ENCODE data around the gene SERPINF2.

The SERPINF2 gene

GRCh38 chr17:1774390-1775176, 31.9 kb downstream of the SERPINF2 start:
- no peak for DNase-seq
- no peaks in the 10 kb centered on the region for H3K27me3 Mint-ChIP-seq
- H3K9me3 Mint-ChIP-seq: no peaks in the 10 kb centered on the region
- peak overlapping the region; percentile 29 for H3K27ac Mint-ChIP-seq
- peaks cover 42% of the 10 kb centered on the region for H3K36me3 Mint-ChIP-seq (ENCODE audit: low read depth)
- H3K4me1 Mint-ChIP-seq (ENCODE audit: low read depth): peaks cover 14% of the 10 kb centered on the region
- H3K4me3 Mint-ChIP-seq: no peak overlapping the region

- Mint-ChIP-seq H3K27me3 (no peaks in the 10 kb centered on the region), H3K36me3 (ENCODE audit: low read depth) (peaks cover 56% of the 10 kb centered on the region), H3K9me3 (no peaks in the 10 kb centered on the region), H3K27ac (no peak overlapping the region), H3K4me3 (no peak overlapping the region), H3K4me1 (ENCODE audit: low read depth) (peaks cover 4% of the 10 kb centered on the region)
- DNase-seq: no peak
Measured at GRCh38 chr17:1776328-1776727, 33.7 kb downstream of the SERPINF2 start.

DNA sequence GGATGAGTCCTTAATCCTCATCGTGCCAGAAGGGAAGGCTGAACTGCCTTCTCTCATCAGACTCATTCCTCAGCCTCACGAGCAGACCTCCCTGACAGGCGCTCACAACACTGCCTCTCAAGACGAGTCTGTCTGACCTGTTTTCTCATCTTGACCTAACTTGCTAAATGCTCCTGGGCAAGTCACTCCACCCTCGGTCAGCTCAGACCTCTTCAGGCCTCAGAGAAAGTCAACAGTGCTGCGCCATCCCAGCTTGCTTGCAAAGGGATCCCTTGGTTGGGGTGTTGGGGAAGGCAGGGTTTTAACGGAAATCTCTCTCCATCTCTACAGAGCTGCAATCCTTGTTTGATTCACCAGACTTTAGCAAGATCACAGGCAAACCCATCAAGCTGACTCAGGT, 34.2 kb downstream of the SERPINF2 start:
- no peaks in the 10 kb centered on the region for H3K9me3 Mint-ChIP-seq
- no peak overlapping the region for H3K27ac Mint-ChIP-seq
- H3K36me3 Mint-ChIP-seq (ENCODE audit: low read depth): peaks cover 61% of the 10 kb centered on the region

DNA sequence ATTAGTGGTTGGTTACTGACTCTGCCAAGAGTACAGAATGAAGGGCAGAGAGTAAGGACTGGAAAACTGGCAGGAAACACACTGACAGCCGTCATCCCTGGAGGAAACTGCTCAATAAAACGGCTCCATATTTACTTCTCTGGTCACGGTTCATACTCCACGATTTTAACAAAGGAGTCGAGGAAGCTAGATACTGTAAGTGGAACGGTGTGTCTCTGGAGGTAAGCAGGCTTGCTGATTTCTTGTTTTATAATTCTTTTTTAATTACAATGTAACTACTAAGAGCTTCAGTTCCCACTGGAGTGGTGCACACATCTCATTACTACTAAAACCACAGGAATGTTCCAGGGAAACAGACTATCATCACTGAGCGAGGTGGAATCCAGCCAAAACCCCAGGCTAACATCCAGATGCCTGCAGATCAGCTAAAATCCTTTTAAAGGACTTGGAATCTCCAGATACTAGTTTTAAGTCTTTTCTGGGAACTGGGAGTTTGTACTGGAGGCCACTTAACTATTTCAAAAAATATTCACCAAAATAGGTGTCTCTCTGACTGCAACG, 37.0 kb downstream of the SERPINF2 start:
- Mint-ChIP-seq H3K4me1 (ENCODE audit: low read depth) (no peaks in the 10 kb centered on the region), H3K9me3 (no peaks in the 10 kb centered on the region), H3K36me3 (ENCODE audit: low read depth) (peaks cover 86% of the 10 kb centered on the region), H3K27me3 (no peaks in the 10 kb centered on the region), H3K27ac (no peak overlapping the region), H3K4me3 (no peak overlapping the region)
- no peak for DNase-seq

More for the DNA sequence above, 34.2 kb downstream of the SERPINF2 start:
- H3K27me3 Mint-ChIP-seq: no peaks in the 10 kb centered on the region
- no peak overlapping the region for H3K4me3 Mint-ChIP-seq
- DNase-seq: no peak
- H3K4me1 Mint-ChIP-seq (ENCODE audit: low read depth): peaks cover 4% of the 10 kb centered on the region

DNA sequence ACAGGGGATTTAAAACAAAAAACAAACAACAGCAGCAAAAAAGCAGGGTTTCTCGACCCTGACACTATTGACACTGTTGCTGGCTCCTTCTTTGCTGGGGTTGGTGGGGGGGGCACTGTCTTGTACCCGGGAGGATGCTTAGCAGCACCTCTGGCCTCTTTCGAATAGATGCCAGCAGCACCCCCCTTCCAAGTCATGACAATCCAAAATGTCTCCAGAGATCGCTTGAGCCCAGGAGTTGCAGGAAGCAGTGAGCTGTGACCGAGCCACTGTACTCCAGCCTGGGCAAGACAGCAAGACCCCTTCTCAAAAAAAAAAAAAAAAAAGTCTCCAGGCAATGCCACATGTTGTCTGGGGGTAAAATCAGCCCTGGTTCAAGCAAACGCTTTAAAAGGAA, 39.5 kb downstream of the SERPINF2 start:
- H3K36me3 Mint-ChIP-seq (ENCODE audit: low read depth): peaks cover 83% of the 10 kb centered on the region

DNA sequence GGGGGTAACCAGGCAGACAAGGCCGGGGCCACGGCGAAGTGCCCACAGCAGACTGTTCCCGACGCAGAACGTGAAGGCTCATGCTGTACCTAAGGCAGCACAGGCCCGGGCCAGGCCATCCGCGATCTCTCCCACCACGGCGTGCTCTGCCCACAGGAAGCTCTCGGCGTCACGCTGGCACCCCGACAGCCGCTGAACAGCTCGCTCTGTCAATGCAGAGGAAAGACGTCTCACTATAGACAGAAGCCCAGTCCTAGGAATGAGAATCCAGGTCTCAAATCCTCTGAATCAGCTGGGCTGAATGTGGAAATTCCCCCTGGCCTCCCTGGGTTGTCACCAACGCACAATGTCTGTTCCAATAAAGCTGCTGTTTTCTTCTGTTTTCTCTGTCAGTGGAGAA, 40.6 kb downstream of the SERPINF2 start:
- H3K27ac Mint-ChIP-seq: peak overlapping the region; percentile 18
- H3K27me3 Mint-ChIP-seq: no peaks in the 10 kb centered on the region
- H3K4me1 Mint-ChIP-seq (ENCODE audit: low read depth): no peaks in the 10 kb centered on the region
- DNase-seq: no peak
- H3K9me3 Mint-ChIP-seq: no peaks in the 10 kb centered on the region
- no peak overlapping the region for H3K4me3 Mint-ChIP-seq
- peaks cover 80% of the 10 kb centered on the region for H3K36me3 Mint-ChIP-seq (ENCODE audit: low read depth)

More for the DNA sequence above, 39.5 kb downstream of the SERPINF2 start:
- H3K27ac Mint-ChIP-seq: peak overlapping the region; percentile 63
- H3K4me1 Mint-ChIP-seq (ENCODE audit: low read depth): no peaks in the 10 kb centered on the region
- H3K9me3 Mint-ChIP-seq: no peaks in the 10 kb centered on the region
- no peak overlapping the region for H3K4me3 Mint-ChIP-seq
- no peaks in the 10 kb centered on the region for H3K27me3 Mint-ChIP-seq
- DNase-seq: no peak

DNA sequence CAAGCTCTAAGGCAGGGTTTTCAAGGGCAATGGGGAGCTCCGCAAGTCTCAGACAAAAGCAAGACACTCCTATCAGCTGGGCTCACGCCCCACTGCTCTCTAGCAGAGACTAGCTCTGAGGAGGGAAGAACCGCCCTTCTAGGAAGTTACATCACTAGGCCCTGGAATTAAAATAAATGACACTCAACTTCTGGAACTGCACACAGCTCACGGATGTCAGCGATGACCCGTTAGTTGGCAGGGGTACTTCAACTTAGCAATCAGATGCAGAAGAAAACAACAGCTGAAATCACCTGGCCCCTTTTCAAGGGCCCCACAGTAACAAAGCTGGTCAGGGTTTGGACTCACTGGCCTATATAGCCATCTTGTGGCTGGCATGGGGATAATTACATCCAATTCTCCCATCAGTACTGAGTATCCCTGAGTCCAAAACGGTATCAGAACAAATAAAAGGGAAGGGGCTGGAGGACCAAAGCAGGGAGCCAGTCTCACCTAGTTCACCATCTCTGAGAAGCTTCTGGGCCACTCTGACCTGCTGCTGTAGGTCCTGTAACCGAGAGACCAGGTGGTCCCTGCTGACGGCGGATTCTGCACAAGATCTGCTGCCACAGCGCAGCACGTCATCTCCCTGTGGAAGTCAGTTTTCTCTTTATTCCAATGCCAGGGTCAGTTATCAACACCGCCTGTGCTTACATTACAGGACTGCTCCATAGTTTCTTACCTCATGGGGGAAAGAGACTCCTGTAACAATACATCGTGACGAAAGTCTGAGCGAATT, 41.4 kb downstream of the SERPINF2 start:
- Mint-ChIP-seq H3K27me3 (no peaks in the 10 kb centered on the region), H3K4me1 (ENCODE audit: low read depth) (no peaks in the 10 kb centered on the region), H3K27ac (peak overlapping the region; percentile 18), H3K4me3 (no peak overlapping the region), H3K9me3 (no peaks in the 10 kb centered on the region), H3K36me3 (ENCODE audit: low read depth) (peaks cover 80% of the 10 kb centered on the region)
- no peak for DNase-seq

- Mint-ChIP-seq H3K27me3 (no peaks in the 10 kb centered on the region), H3K9me3 (no peaks in the 10 kb centered on the region), H3K27ac (peak overlapping the region; percentile 55), H3K4me3 (no peak overlapping the region), H3K36me3 (ENCODE audit: low read depth) (peaks cover 69% of the 10 kb centered on the region), H3K4me1 (ENCODE audit: low read depth) (no peaks in the 10 kb centered on the region)
- no peak for DNase-seq
Measured at GRCh38 chr17:1785930-1786329, 43.3 kb downstream of the SERPINF2 start.

- H3K27ac Mint-ChIP-seq: no peak overlapping the region
Measured at GRCh38 chr17:1786708-1787107, 44.0 kb downstream of the SERPINF2 start.

GRCh38 chr17:1787301-1787902, 44.7 kb downstream of the SERPINF2 start:
- Mint-ChIP-seq H3K4me3 (no peak overlapping the region), H3K9me3 (no peaks in the 10 kb centered on the region), H3K27me3 (no peaks in the 10 kb centered on the region), H3K4me1 (ENCODE audit: low read depth) (peaks cover 1% of the 10 kb centered on the region), H3K36me3 (ENCODE audit: low read depth) (peaks cover 57% of the 10 kb centered on the region), H3K27ac (no peak overlapping the region)
- no peak for DNase-seq

More at GRCh38 chr17:1786708-1787107, 44.0 kb downstream of the SERPINF2 start:
- H3K4me1 Mint-ChIP-seq (ENCODE audit: low read depth): peaks cover 1% of the 10 kb centered on the region
- DNase-seq: no peak
- H3K9me3 Mint-ChIP-seq: no peaks in the 10 kb centered on the region
- H3K27me3 Mint-ChIP-seq: no peaks in the 10 kb centered on the region
- H3K4me3 Mint-ChIP-seq: no peak overlapping the region
- peaks cover 64% of the 10 kb centered on the region for H3K36me3 Mint-ChIP-seq (ENCODE audit: low read depth)

DNA sequence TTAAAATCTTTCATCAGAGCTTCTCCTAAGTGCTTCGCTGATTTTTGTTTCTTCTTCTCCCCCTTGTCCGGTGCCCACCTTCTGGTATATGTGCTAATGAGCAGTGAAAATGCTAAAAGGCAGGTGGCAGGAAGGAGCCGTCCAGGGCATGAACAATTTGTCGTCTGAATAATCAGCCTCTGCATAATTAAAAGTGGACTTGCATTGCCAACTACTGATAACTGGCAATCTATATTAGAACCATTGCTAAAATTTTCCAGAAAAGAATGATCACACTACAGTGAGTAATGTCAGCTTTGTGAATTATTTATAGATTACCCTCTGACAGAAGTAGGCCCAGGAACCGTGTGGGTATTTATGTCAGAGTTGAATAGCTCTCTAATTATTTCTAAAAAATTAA, 47.3 kb downstream of the SERPINF2 start:
- H3K27me3 Mint-ChIP-seq: no peaks in the 10 kb centered on the region
- no peak for DNase-seq
- no peak overlapping the region for H3K27ac Mint-ChIP-seq
- peaks cover 52% of the 10 kb centered on the region for H3K36me3 Mint-ChIP-seq (ENCODE audit: low read depth)
- H3K4me3 Mint-ChIP-seq: no peak overlapping the region
- H3K9me3 Mint-ChIP-seq: no peaks in the 10 kb centered on the region
- H3K4me1 Mint-ChIP-seq (ENCODE audit: low read depth): peaks cover 5% of the 10 kb centered on the region

DNA sequence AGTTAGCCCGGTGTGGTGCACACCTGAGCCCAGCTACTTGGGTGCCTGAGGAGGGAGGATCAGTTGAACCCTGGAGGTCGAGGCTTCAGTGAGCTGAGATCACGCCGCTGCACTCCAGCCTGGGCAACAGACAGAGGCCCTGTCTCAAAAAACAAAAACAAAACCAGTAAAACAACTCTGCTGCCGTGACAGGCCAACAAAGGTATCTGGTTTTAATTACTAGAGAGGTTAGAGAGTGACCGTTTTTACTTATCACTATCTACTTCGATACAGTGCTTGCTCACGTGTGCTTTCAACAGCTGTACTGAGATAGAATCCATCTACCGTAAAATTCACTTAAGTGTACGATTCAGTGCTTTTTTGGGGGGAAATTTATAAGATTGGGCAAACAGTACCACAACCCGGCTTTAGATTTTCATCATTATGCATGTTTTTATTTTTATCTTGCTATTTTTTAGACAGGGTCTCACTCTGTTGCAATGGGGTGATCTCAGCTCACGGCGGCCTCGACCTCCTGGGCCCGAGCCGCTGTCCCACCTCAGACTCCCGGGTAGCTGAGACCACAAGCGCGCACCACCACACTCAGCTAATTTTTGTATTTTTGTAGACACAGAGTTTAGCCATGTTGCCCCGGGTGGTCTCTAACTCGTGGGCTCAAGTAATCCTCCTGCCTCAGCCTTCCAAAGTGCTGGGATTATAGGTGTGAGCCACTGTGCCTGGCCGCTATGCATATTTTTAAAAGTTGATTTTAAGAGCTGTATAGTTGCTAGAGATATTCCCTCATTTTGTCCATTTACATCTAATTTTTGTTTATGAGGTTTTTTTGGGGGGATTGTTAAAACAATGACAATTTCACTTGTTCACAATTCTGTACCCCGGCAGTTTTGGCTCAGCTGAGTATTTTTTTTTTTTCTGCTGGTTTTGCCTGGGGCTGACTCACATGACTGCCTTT, 50.1 kb downstream of the SERPINF2 start:
- H3K27ac Mint-ChIP-seq: peak overlapping the region; percentile 44
- peaks cover 17% of the 10 kb centered on the region for H3K4me1 Mint-ChIP-seq (ENCODE audit: low read depth)

DNA sequence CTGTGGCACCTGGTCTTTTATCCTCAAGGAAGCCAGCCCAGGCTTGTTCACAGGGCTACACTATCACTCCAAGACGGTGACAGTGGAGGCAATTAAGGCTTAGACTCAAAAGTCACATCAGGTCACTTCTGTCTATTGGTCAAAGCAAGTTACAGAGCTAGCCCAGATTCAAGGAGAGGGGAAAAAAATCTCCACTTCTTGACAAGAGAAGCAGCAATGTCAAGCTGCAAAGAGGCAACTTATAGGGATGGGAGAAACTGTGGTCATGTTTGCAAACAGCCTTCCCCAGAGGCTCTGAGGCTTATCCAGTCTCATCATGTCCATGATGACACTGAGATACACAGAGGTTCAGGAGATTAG, 50.8 kb downstream of the SERPINF2 start:
- no peaks in the 10 kb centered on the region for H3K9me3 Mint-ChIP-seq
- no peak overlapping the region for H3K4me3 Mint-ChIP-seq
- H3K27me3 Mint-ChIP-seq: no peaks in the 10 kb centered on the region
- H3K27ac Mint-ChIP-seq: peak overlapping the region; percentile 44
- DNase-seq: no peak
- peaks cover 17% of the 10 kb centered on the region for H3K4me1 Mint-ChIP-seq (ENCODE audit: low read depth)
- H3K36me3 Mint-ChIP-seq (ENCODE audit: low read depth): peaks cover 51% of the 10 kb centered on the region

More for the DNA sequence above, 50.1 kb downstream of the SERPINF2 start:
- H3K27me3 Mint-ChIP-seq: no peaks in the 10 kb centered on the region
- H3K9me3 Mint-ChIP-seq: no peaks in the 10 kb centered on the region
- peaks cover 46% of the 10 kb centered on the region for H3K36me3 Mint-ChIP-seq (ENCODE audit: low read depth)
- DNase-seq: no peak
- no peak overlapping the region for H3K4me3 Mint-ChIP-seq

GRCh38 chr17:1796800-1797199, 54.1 kb downstream of the SERPINF2 start:
- H3K27me3 Mint-ChIP-seq: no peaks in the 10 kb centered on the region
- no peak overlapping the region for H3K4me3 Mint-ChIP-seq
- peaks cover 59% of the 10 kb centered on the region for H3K36me3 Mint-ChIP-seq (ENCODE audit: low read depth)
- no peaks in the 10 kb centered on the region for H3K9me3 Mint-ChIP-seq
- no peak overlapping the region for H3K27ac Mint-ChIP-seq
- H3K4me1 Mint-ChIP-seq (ENCODE audit: low read depth): peaks cover 16% of the 10 kb centered on the region
- no peak for DNase-seq
